Measurements from ENCODE around the gene NPTX2.

GRCh38 chr7:98646465-98646864 is 29.4 kb downstream of the NPTX2 start:
- TF ChIP-seq CTCF (IDR thresholded peaks at IDR 0.05): no peak
- TF ChIP-seq EP300 (IDR thresholded peaks at IDR 0.05): no peak
